Measurements from ENCODE around the gene GPR162. TPM values are rescaled to one million over a fixed set of nuclear protein-coding genes. Genes with fewer than 3 reads are reported as not detected.

GPR162 gene
- total and polyA plus RNA-seq, 4 donors, result 0.59 to 2.4 (median 1.7) TPM

DNA sequence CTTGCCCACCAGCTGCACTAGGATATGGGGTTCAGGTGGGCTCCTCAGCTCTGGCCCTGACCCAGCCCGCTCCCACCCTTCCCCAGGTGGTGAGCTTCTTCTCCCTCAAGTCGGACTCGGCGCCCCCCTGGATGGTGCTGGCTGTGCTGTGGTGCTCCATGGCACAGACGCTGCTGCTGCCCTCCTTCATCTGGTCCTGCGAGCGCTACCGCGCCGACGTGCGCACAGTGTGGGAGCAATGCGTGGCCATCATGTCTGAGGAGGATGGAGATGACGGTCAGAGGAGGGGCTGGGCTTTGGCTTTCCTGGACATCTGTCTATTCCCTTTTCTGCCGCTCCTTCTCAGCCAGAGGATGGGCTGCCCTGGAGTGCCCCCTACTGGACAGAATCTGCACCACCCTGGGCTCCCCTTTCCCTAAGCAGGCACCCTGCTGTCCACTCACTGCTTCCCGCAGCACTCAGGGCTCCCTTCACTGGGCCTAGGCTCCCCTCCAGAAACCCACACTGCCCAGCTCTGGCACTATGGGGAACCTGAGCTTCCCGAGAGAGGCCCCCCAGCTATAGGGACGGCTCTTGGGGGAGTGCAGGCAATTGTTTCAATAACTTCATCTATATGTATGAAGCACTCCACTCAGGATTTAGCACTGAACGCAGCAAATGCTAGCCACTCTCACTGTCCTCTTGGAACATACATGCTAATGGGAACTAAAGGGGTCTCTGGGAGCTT, 3.9 kb downstream of the GPR162 start:
- H3K4me3 ChIP-seq (ENCODE audit: low read depth in 1 of 3, low read length in 3 of 3), result no peak overlapping the region
- H3K27ac ChIP-seq (ENCODE audit: low read depth in 1 of 2, low read length in 2 of 2), result no peak overlapping the region
- no peaks in the 10 kb centered on the region for H3K36me3 ChIP-seq (ENCODE audit: control insufficient read depth in 4 of 4, insufficient read depth in 3 of 4, low read depth in 1 of 4, low read length in 3 of 4)
- DNase-seq (ENCODE audit: low spot score), result peak; percentile 90
- 15% methylated on average over 19 of the region's 19 CpGs for WGBS
- H3K9me3 ChIP-seq (ENCODE audit: control insufficient read depth in 4 of 4, low read length in 3 of 4), result no peaks in the 10 kb centered on the region
- peaks cover 0 to 2% (median 0%) of the 10 kb centered on the region in 4 donors for H3K27me3 ChIP-seq (ENCODE audit: control insufficient read depth in 4 of 4, insufficient read depth in 4 of 4, low read length in 3 of 4)
- TF ChIP-seq FOXA2 (IDR thresholded peaks at IDR 0.05) (no peak), HNF4A (conservative IDR thresholded peaks at IDR 0.05) (peak in 1 of 2 donors; percentile 17), RAD21 (IDR thresholded peaks at IDR 0.05) (peak; percentile 95 to 99), REST (IDR thresholded peaks at IDR 0.05) (peak; percentile 33)
- TF ChIP-seq, protein P1, sequence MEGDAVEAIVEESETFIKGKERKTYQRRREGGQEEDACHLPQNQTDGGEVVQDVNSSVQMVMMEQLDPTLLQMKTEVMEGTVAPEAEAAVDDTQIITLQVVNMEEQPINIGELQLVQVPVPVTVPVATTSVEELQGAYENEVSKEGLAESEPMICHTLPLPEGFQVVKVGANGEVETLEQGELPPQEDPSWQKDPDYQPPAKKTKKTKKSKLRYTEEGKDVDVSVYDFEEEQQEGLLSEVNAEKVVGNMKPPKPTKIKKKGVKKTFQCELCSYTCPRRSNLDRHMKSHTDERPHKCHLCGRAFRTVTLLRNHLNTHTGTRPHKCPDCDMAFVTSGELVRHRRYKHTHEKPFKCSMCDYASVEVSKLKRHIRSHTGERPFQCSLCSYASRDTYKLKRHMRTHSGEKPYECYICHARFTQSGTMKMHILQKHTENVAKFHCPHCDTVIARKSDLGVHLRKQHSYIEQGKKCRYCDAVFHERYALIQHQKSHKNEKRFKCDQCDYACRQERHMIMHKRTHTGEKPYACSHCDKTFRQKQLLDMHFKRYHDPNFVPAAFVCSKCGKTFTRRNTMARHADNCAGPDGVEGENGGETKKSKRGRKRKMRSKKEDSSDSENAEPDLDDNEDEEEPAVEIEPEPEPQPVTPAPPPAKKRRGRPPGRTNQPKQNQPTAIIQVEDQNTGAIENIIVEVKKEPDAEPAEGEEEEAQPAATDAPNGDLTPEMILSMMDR (IDR thresholded peaks at IDR 0.05; ENCODE audit: low read depth, low read length, missing input control), result peak; percentile 94
- no peak overlapping the region for H3K9ac ChIP-seq (ENCODE audit: low read depth in 1 of 2, low read length in 2 of 2)
- H3K4me1 ChIP-seq (ENCODE audit: control insufficient read depth in 4 of 4, insufficient read depth in 4 of 4, low read length in 3 of 4), result peaks cover 10 to 32% (median 18%) of the 10 kb centered on the region in 4 donors

- no peak overlapping the region for H3K4me3 ChIP-seq (ENCODE audit: low read depth in 1 of 3, low read length in 3 of 3)
- peaks cover 5 to 26% (median 16%) of the 10 kb centered on the region in 4 donors for H3K4me1 ChIP-seq (ENCODE audit: control insufficient read depth in 4 of 4, insufficient read depth in 4 of 4, low read length in 3 of 4)
- 78% methylated on average over 17 of the region's 17 CpGs for WGBS
- H3K27me3 ChIP-seq (ENCODE audit: control insufficient read depth in 4 of 4, insufficient read depth in 4 of 4, low read length in 3 of 4), result peaks cover 0 to 2% (median 0%) of the 10 kb centered on the region in 4 donors
- H3K27ac ChIP-seq (ENCODE audit: low read depth in 1 of 2, low read length in 2 of 2), result no peak overlapping the region
- no peak overlapping the region for H3K9ac ChIP-seq (ENCODE audit: low read depth in 1 of 2, low read length in 2 of 2)
- H3K36me3 ChIP-seq (ENCODE audit: control insufficient read depth in 4 of 4, insufficient read depth in 3 of 4, low read depth in 1 of 4, low read length in 3 of 4), result no peaks in the 10 kb centered on the region
- no peaks in the 10 kb centered on the region for H3K9me3 ChIP-seq (ENCODE audit: control insufficient read depth in 4 of 4, low read length in 3 of 4)
- DNase-seq (ENCODE audit: low spot score), result no peak
- TF ChIP-seq ZBTB33 (IDR thresholded peaks at IDR 0.05) (no peak), RXRA (IDR thresholded peaks at IDR 0.05) (no peak), RAD21 (IDR thresholded peaks at IDR 0.05) (no peak), GABPA (IDR thresholded peaks at IDR 0.05 in 1 of 2, conservative IDR thresholded peaks at IDR 0.05 in 1 of 2) (no peak), YY1 (IDR thresholded peaks at IDR 0.05) (no peak), FOXA2 (IDR thresholded peaks at IDR 0.05) (no peak), HNF4A (conservative IDR thresholded peaks at IDR 0.05) (no peak), SP1 (IDR thresholded peaks at IDR 0.05) (no peak), JUND (IDR thresholded peaks at IDR 0.05) (no peak), HNF4G (IDR thresholded peaks at IDR 0.05) (no peak), EGR1 (IDR thresholded peaks at IDR 0.05; ENCODE audit: low read depth in 2 of 2) (no peak), MAX (IDR thresholded peaks at IDR 0.05) (no peak), FOXA1 (IDR thresholded peaks at IDR 0.05) (no peak), REST (IDR thresholded peaks at IDR 0.05) (no peak), TAF1 (conservative IDR thresholded peaks at IDR 0.05) (no peak)
- TF ChIP-seq, protein P1 (IDR thresholded peaks at IDR 0.05; ENCODE audit: low read depth, low read length, missing input control), result no peak
Measured at GRCh38 chr12:6826125-6826733, 4.6 kb downstream of the GPR162 start.
